Testis (tissue), 5 donors: ENCODE measurements around the gene MOB3B. TPM values are rescaled to one million over a fixed set of nuclear protein-coding genes. Genes with fewer than 3 reads are reported as not detected.

Experiments
- DNase-seq: peaks from one replicate; pipeline ENCODE4 v3.0.0-alpha.2; 2019
- H3K27ac ChIP-seq, 2 donors: fragments of 200-600 bp; sonication (generic); one replicate each; pipeline ENCODE4 v1.5.1; 2019
- H3K27me3 ChIP-seq: fragments of 200-600 bp; sonication (generic); one replicate; pipeline ENCODE4 v1.5.1; 2019
- H3K36me3 ChIP-seq: fragments of 200-600 bp; sonication (generic); one replicate; pipeline ENCODE4 v1.5.1; 2017; ENCODE audit warnings: low read depth; ENCODE audit errors: missing control alignments
- H3K4me1 ChIP-seq: fragments of 200-600 bp; sonication (generic); one replicate; pipeline ENCODE4 v1.5.1; 2019
- H3K4me3 ChIP-seq, 2 donors: fragments of 200-600 bp; sonication (generic); one replicate each; pipeline ENCODE4 v1.5.1; 2017 to 2019
- H3K9me3 ChIP-seq: fragments of 200-600 bp; sonication (generic); one replicate; pipeline ENCODE4 v1.5.1; 2017
- POLR2A ChIP-seq: fragments of 450-650 bp; IDR thresholded peaks from one replicate; pipeline ENCODE4 v1.6.1; 2017; ENCODE audit warnings: antibody characterized with exemption, mild to moderate bottlenecking, moderate library complexity
- WGBS, 2 donors: methylation state at CpG; one replicate each; pipeline ENCODE4 v1.1.5; 2018; 5-methylcytosine and 5-hydroxymethylcytosine counted together
- intact Hi-C: fragments of 100-400 bp; cut with DNase I; formaldehyde crosslinking; loops from one replicate; pipeline ENCODE4 v1.15.1; 2023; ENCODE audit warnings: low total_unique reads
- long read RNA-seq, 2 donors: transcript quantifications; one replicate each; lab custom pipeline, GENCODE V29; 2026
- polyA plus RNA-seq: library from polyadenylated mRNA; stranded (reverse); fragments of 350-450 nt; fragmentation: Illumina TruSeq; extraction: RNeasy Lipid Tissue Mini Kit (QIAGEN cat#74804); gene quantifications from one replicate; pipeline ENCODE4 v1.2.3, GENCODE V29; 2014; ENCODE audit warnings: low read depth, low replicate concordance; ENCODE audit not compliant: insufficient read depth
- total RNA-seq, 2 donors: library from RNA; depleted of rRNA; stranded (reverse); fragments of >200 nt; gene quantifications; one replicate each; pipeline ENCODE4 v1.2.3, GENCODE V29; 2016
- TF ChIP-seq, protein P1 (sequence below), 3 experiments: fragments of 450-650 bp in 2 of 3; fragments of 200-600 bp in 1 of 3; sonication (generic) in 1 of 3; IDR thresholded peaks; one replicate each; pipeline ENCODE4 v1.5.1; 2016 to 2019; ENCODE audit warnings: antibody characterized with exemption in 3 of 3, mild to moderate bottlenecking in 2 of 3, moderate library complexity in 1 of 3

Gene MOB3B
- total RNA-seq (10 to 100 TPM; 17.5 to 23.2 TPM), polyA plus RNA-seq (9.1 TPM)
- long read RNA-seq, donor 1, full-length matches to known transcripts: 4 of 4 reads
- long read RNA-seq, donor 1, partial matches to known transcripts: 0 of 4 reads
- long read RNA-seq, donor 1, other reads (novel, unspliced or antisense): 0 of 4 reads
- long read RNA-seq, donor 2, full-length matches to known transcripts: 3 of 3 reads
- long read RNA-seq, donor 2, partial matches to known transcripts: 0 of 3 reads
- long read RNA-seq, donor 2, other reads (novel, unspliced or antisense): 0 of 3 reads

DNA sequence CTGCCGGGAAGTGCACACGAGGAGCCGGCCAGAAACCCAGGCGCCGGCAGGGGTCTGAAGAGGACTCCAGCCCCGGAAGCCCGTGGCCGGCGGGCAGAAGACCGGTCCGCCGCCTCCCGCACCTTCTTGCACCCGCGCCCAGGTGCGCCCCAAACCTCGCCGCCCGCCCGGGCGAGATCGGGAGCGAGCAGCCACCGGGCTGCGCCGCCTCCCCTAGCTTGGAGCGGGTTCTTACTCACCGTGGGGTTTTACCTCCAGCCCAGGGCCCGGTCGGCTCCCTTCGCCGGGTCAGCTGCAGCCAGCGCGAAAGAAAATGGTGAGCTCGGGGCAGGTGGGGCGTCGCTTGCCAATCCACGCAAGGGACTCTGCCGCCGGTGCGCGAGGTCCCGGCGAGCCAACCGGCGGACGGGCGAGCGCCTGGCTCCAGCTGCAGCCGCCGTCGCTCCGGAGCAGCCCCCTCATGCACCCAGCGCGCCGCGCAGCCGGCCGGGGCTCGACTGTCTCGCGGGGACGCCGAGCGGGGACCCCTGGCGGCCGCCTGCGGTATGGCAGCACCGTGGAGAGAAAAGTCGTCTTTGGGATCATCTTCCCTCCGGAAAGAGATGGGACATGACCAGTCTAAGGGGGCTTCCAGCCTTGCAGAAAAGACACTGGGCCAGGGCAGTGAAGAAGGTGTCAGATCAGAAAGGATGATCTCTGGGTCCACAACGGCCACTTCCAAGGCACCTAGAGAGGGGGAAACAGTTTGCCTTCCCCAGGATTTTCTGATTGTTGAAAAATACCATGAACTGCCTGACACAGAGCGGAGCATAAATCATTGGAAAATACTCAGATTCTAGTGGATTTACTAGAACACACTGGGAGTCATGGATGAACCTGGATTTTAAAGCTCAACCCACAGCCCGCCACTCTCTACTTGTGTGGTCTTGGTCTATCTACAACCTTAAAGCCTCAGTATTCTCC is at the start of gene MOB3B:
MOB3B (minus strand) TSS at position 499 of the 963 bp plus-strand sequence. CDS start 74,264 bp downstream, outside the sequence.
- H3K4me3 ChIP-seq: peak within 1 kb of the TSS; percentile 78 to 87
- H3K36me3 ChIP-seq: no peaks in the 10 kb centered on the region
- H3K4me1 ChIP-seq: peaks cover 6% of the 10 kb centered on the region
- H3K27me3 ChIP-seq: no peaks in the 10 kb centered on the region
- no peaks in the 10 kb centered on the region for H3K9me3 ChIP-seq
- intact Hi-C loops: loop anchor here (5.0 kb wide), 1 partner anchor 197 kb away; no protein-coding TSS in a partner anchor
- 3 to 40% methylated on average over 2 to 60 of the region's 74 CpGs for WGBS, 2 donors
- DNase-seq: peak; percentile 90
- TF ChIP-seq, protein P1, sequence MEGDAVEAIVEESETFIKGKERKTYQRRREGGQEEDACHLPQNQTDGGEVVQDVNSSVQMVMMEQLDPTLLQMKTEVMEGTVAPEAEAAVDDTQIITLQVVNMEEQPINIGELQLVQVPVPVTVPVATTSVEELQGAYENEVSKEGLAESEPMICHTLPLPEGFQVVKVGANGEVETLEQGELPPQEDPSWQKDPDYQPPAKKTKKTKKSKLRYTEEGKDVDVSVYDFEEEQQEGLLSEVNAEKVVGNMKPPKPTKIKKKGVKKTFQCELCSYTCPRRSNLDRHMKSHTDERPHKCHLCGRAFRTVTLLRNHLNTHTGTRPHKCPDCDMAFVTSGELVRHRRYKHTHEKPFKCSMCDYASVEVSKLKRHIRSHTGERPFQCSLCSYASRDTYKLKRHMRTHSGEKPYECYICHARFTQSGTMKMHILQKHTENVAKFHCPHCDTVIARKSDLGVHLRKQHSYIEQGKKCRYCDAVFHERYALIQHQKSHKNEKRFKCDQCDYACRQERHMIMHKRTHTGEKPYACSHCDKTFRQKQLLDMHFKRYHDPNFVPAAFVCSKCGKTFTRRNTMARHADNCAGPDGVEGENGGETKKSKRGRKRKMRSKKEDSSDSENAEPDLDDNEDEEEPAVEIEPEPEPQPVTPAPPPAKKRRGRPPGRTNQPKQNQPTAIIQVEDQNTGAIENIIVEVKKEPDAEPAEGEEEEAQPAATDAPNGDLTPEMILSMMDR (IDR thresholded peaks at IDR 0.05): peak; percentile 96 to 98 (median 97)
- no peak for TF ChIP-seq POLR2A
- H3K27ac ChIP-seq: peak within 1 kb of the TSS; percentile 89 to 96

DNA sequence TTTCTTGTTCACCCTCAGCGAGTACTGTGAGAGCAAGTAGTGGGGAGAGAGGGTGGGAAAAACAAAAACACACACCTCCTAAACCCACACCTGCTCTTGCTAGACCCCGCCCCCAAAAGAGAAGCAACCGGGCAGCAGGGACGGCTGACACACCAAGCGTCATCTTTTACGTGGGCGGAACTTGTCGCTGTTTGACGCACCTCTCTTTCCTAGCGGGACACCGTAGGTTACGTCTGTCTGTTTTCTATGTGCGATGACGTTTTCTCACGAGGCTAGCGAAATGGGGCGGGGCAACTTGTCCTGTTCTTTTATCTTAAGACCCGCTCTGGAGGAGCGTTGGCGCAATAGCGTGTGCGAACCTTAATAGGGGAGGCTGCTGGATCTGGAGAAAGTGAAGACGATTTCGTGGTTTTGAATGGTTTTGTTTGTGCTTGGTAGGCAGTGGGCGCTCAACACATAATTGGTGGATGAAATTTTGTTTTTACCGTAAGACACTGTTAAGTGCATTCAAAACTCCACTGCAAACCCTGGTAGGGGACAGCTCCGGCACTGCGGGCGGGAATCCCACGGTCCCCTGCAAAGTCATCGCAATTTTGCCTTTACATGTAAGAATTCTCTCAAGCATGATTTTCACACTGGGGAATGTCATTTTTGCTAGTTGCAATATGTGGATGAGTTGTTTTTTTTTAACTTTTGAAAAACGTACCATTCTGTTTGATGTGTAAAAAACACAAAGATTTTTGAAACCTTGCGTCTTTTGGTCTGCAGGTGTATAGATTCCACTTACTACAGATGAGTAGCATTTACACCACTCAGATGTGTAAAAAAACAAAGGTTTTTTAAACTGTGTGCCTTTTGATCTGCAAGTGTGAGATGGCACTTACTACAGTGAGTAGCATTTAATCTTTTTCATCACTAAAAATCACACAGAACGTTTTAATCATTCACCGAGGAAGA is 44.3 kb upstream of the MOB3B start:
- peak; percentile 100 for DNase-seq
- Histone ChIP-seq H3K36me3 (no peaks in the 10 kb centered on the region), H3K4me1 (peaks cover 16% of the 10 kb centered on the region), H3K27me3 (no peaks in the 10 kb centered on the region), H3K4me3 (peak overlapping the region; percentile 83 to 90), H3K27ac (peak overlapping the region; percentile 98 to 99), H3K9me3 (no peaks in the 10 kb centered on the region)
- 1% methylated on average over 26 to 35 of the region's 35 CpGs for WGBS, 2 donors
- intact Hi-C loops: no loop called here
- TF ChIP-seq, protein P1 (IDR thresholded peaks at IDR 0.05): peak in 1 of 3 experiments; percentile 4
- peak; percentile 58 for TF ChIP-seq POLR2A

DNA sequence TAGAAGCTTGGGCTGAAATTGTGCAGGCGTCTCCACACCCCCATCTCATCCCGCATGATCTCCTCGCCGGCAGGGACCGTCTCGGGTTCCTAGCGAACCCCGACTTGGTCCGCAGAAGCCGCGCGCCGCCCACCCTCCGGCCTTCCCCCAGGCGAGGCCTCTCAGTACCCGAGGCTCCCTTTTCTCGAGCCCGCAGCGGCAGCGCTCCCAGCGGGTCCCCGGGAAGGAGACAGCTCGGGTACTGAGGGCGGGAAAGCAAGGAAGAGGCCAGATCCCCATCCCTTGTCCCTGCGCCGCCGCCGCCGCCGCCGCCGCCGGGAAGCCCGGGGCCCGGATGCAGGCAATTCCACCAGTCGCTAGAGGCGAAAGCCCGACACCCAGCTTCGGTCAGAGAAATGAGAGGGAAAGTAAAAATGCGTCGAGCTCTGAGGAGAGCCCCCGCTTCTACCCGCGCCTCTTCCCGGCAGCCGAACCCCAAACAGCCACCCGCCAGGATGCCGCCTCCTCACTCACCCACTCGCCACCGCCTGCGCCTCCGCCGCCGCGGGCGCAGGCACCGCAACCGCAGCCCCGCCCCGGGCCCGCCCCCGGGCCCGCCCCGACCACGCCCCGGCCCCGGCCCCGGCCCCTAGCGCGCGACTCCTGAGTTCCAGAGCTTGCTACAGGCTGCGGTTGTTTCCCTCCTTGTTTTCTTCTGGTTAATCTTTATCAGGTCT is 43.5 kb upstream of the MOB3B start, which contains the start of gene C9orf72:
C9orf72 (minus strand) TSS at position 564 of the 716 bp plus-strand sequence. CDS start 6,361 bp downstream, outside the sequence.
- 1% methylated on average over 30 to 72 of the region's 72 CpGs for WGBS, 2 donors
- no peaks in the 10 kb centered on the region for H3K36me3 ChIP-seq
- TF ChIP-seq POLR2A: peak; percentile 27
- TF ChIP-seq, protein P1 (IDR thresholded peaks at IDR 0.05): no peak
- no peaks in the 10 kb centered on the region for H3K9me3 ChIP-seq
- H3K27me3 ChIP-seq: no peaks in the 10 kb centered on the region
- DNase-seq: peak; percentile 84
- intact Hi-C loops: no loop called here
- peaks cover 16% of the 10 kb centered on the region for H3K4me1 ChIP-seq
- peak within 1 kb of the TSS; percentile 83 to 90 for H3K4me3 ChIP-seq
- peak within 1 kb of the TSS; percentile 98 to 99 for H3K27ac ChIP-seq

DNA sequence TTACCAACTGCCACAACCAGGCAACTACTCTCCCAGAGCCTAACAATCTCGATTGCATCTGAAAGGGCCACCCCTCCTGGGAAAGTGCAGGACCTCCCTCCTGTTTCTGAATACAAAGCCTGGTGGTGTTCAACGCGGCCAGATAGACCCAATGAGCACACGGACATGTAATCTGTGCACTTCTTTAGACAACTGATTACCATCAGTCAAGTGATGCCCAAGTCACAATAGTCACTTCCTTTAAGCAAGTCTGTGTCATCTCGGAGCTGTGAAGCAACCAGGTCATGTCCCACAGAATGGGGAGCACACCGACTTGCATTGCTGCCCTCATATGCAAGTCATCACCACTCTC is 42.9 kb upstream of the MOB3B start:
- TF ChIP-seq POLR2A: no peak
- TF ChIP-seq, protein P1 (IDR thresholded peaks at IDR 0.05): no peak
- H3K9me3 ChIP-seq: no peaks in the 10 kb centered on the region
- H3K4me1 ChIP-seq: peaks cover 16% of the 10 kb centered on the region
- intact Hi-C loops: no loop called here
- H3K4me3 ChIP-seq: peak overlapping the region; percentile 83 to 90
- no peaks in the 10 kb centered on the region for H3K27me3 ChIP-seq
- no peaks in the 10 kb centered on the region for H3K36me3 ChIP-seq
- 0 to 5% methylated on average over 3 to 6 of the region's 6 CpGs for WGBS, 2 donors
- peak overlapping the region; percentile 98 to 99 for H3K27ac ChIP-seq
- DNase-seq: peak; percentile 62
